B cell (primary cell): ENCODE data around the gene MOB3A. TPM values are rescaled to one million over a fixed set of nuclear protein-coding genes. Genes with fewer than 3 reads are reported as not detected.

Source experiments
- ATAC-seq: fragments of 200-7000 bp; cut with Tn5 transposase; one replicate; pipeline ENCODE4 v1.10.0; 2021; ENCODE audit warnings: low read depth, mild to moderate bottlenecking, moderate number of reproducible peaks, moderate library complexity
- CTCF ChIA-PET: fragments of 350-600 bp; sonication (Branson Sonifier 250); formaldehyde crosslinking; loops from one replicate; lab custom pipeline; 2021; ENCODE audit warnings: antibody characterized with exemption, inconsistent platforms; lab: Charles Lee
- POLR2A ChIA-PET: fragments of 350-600 bp; sonication (Branson Sonifier 250); formaldehyde crosslinking; loops from one replicate; lab custom pipeline; 2021; ENCODE audit warnings: antibody characterized with exemption; lab: Charles Lee
- DNase-seq: peaks from one replicate; pipeline ENCODE4 v3.0.0; 2013
- H2AFZ ChIP-seq: 2 replicates; pipeline ENCODE4 v1.6.1; 2012; ENCODE audit warnings: mild to moderate bottlenecking, low read depth, low read length; ENCODE audit not compliant: insufficient read depth, poor library complexity, severe bottlenecking
- H3K27ac ChIP-seq, 2 donors: 1 replicate in 1 of 2; 2 replicates in 1 of 2; pipeline ENCODE4 v1.5.1; 2012 to 2013; ENCODE audit warnings: low read length in 2 of 2, mild to moderate bottlenecking in 2 of 2, moderate library complexity in 1 of 2
- H3K27me3 ChIP-seq, 4 experiments: fragments of 200-600 bp in 1 of 4; sonication (generic) in 1 of 4; replicated peaks in 1 of 4; 1 replicate in 2 of 4; 2 replicates in 2 of 4; pipeline versions ENCODE4 v1.6.1 to v1.7.0; 2013 to 2016; ENCODE audit warnings: low read length in 3 of 4, mild to moderate bottlenecking in 2 of 4, mixed read lengths in 1 of 4, moderate library complexity in 1 of 4; ENCODE audit not compliant: insufficient read depth in 4 of 4, control insufficient read depth in 3 of 4; ENCODE audit errors: control extremely low read depth in 1 of 4
- H3K36me3 ChIP-seq, 2 experiments: replicated peaks in 1 of 2; 1 replicate in 1 of 2; 2 replicates in 1 of 2; pipeline versions ENCODE4 v1.6.1 to v1.7.1; 2013; ENCODE audit warnings: low read length in 1 of 2; ENCODE audit not compliant: insufficient read depth in 2 of 2, control insufficient read depth in 1 of 2; ENCODE audit errors: control extremely low read depth in 1 of 2, extremely low read depth in 1 of 2
- H3K4me1 ChIP-seq, 2 donors: fragments of 200-600 bp in 1 of 2; sonication (generic) in 1 of 2; 1 replicate in 1 of 2; 2 replicates in 1 of 2; pipeline versions ENCODE4 v1.5.1 to v1.6.1; 2013 to 2017; ENCODE audit warnings: low read length in 2 of 2; ENCODE audit not compliant: control insufficient read depth in 2 of 2, insufficient read depth in 2 of 2
- H3K4me2 ChIP-seq: replicated peaks from 2 replicates; pipeline ENCODE3; 2012; ENCODE audit warnings: mild to moderate bottlenecking, low read depth, low read length; ENCODE audit not compliant: poor library complexity, severe bottlenecking
- H3K4me3 ChIP-seq, 5 experiments: fragments of 200-600 bp in 1 of 5; sonication (generic) in 1 of 5; 1 replicate in 3 of 5; 2 replicates in 2 of 5; pipeline versions ENCODE4 v1.5.1 to v1.7.0; 2011 to 2016; ENCODE audit warnings: low read length in 4 of 5, mild to moderate bottlenecking in 4 of 5, low read depth in 2 of 5, control low read depth in 1 of 5, moderate library complexity in 1 of 5; ENCODE audit not compliant: insufficient read depth in 1 of 5; ENCODE audit errors: control extremely low read depth in 1 of 5, extremely low read depth in 1 of 5
- H3K79me2 ChIP-seq: fragments of 200-600 bp; sonication (generic); one replicate; pipeline ENCODE4 v1.6.0; 2016; ENCODE audit warnings: low read length; ENCODE audit not compliant: control insufficient read depth, insufficient read depth
- H3K9ac ChIP-seq: fragments of 200-600 bp; sonication (generic); 2 replicates; pipeline ENCODE4 v1.6.1; 2017; ENCODE audit warnings: mild to moderate bottlenecking, low read length, moderate library complexity
- H3K9me3 ChIP-seq, 3 donors: one replicate each; pipeline versions ENCODE4 v1.6.1 to v1.7.1; 2013; ENCODE audit warnings: low read length in 2 of 3; ENCODE audit not compliant: control insufficient read depth in 2 of 3, insufficient read depth in 1 of 3; ENCODE audit errors: control extremely low read depth in 1 of 3
- H4K20me1 ChIP-seq: 2 replicates; pipeline ENCODE4 v1.6.0; 2012; ENCODE audit warnings: mild to moderate bottlenecking, low read length; ENCODE audit not compliant: insufficient read depth, control insufficient read depth, poor library complexity, severe bottlenecking
- H3K27ac Mint-ChIP-seq: one replicate; pipeline ENCODE4 v1.8.0; 2021; ENCODE audit warnings: mixed read lengths
- H3K27me3 Mint-ChIP-seq: one replicate; pipeline ENCODE4 v1.8.0; 2021; ENCODE audit warnings: mixed read lengths
- H3K4me1 Mint-ChIP-seq: one replicate; pipeline ENCODE4 v1.8.0; 2021; ENCODE audit warnings: mixed read lengths
- H3K4me3 Mint-ChIP-seq: one replicate; pipeline ENCODE4 v1.8.0; 2021; ENCODE audit warnings: mixed read lengths
- H3K9me3 Mint-ChIP-seq: one replicate; pipeline ENCODE4 v1.8.0; 2022; ENCODE audit warnings: mixed read lengths; ENCODE audit not compliant: insufficient read depth
- EZH2 ChIP-seq: IDR thresholded peaks from 2 replicates; pipeline ENCODE4 v1.6.1; 2012; ENCODE audit warnings: borderline replicate concordance, low read depth, mild to moderate bottlenecking, moderate library complexity, low read length; ENCODE audit not compliant: insufficient read depth, poor library complexity, severe bottlenecking
- WGBS: methylation state at CpG from one replicate; pipeline ENCODE4 v1.1.5; 2013; ENCODE audit warnings: missing lambda C conversion rate; ENCODE audit not compliant: insufficient coverage; 5-methylcytosine and 5-hydroxymethylcytosine counted together
- intact Hi-C: fragments of 100-400 bp; cut with micrococcal nuclease; formaldehyde crosslinking; loops from one replicate; pipeline ENCODE4 v1.10.0; 2022
- polyA plus RNA-seq: library from polyadenylated mRNA; depleted of rRNA; stranded (reverse); fragments of >200 nt; gene quantifications from 2 replicates; pipeline ENCODE4 v1.2.3, GENCODE V29; 2012
- total RNA-seq, 2 donors: library from RNA; stranded (reverse); fragments of 120-200 nt in 1 of 2; gene quantifications; 1 replicate in 1 of 2; 2 replicates in 1 of 2; pipeline versions ENCODE4 v1.2.3 to v1.2.4, GENCODE V29; 2013 to 2022
- TF ChIP-seq, protein P1 (sequence below): fragments of 200-600 bp; IDR thresholded peaks from one replicate; pipeline ENCODE4 v1.8.0; 2022; ENCODE audit warnings: antibody characterized with exemption, mild to moderate bottlenecking

Gene MOB3A
- total and polyA plus RNA-seq, 2 donors (not counting 1 experiment from before 2014, with no cell fraction given), result 190 to 228 TPM

DNA sequence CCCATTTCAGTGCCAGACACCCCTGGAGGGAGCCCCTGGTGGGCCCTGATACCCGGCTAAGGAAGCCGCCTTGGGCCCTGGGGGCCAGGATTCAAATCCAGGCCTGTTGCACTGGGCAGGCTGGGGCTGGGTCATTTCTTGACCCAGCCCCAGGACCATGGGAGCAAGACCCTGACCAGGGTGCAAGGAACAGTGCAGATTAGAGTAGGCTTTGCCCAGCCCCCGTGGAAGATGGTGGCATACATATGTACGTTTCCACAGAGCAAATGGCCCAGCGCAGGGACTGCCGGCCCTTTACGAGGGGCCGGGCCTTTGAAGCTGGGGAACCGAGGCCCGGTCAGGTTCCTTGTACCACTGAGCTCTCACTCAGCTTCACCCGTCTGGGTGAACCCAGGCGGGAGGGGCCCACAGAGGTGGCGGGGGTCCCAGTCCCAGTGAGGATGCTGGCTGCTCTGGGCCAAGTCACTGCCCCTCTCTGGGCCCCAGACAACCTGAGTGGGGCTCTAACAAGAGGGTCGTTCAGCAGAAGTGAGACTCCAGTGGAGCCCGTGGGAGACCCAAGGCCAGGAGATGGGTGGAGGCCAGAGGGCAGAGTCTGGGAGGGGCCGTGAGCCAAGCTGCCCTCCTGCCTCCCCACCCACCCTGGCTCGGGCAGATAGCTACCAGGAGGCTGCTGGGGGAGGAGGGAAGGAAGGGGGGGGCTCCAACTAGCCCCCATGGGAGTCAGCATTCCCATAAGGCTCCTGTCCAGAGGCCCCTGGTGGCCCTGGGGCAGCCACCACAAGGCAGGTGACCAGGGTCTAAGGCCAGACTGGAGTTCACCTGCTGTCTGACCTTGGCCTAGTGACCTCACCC lies 47.8 kb downstream of the MOB3A start:
- Histone ChIP-seq H3K4me3 (peak overlapping the region in 3 of 5 experiments; percentile 93 to 98 (median 96)), H2AFZ (no peak overlapping the region), H3K4me1 (peaks cover 83 to 87% of the 10 kb centered on the region in 2 donors), H3K4me2 (peak overlapping the region; percentile 92), H3K27ac (peak overlapping the region; percentile 92 to 98), H3K79me2 (peaks cover 74% of the 10 kb centered on the region), H3K9me3 (no peaks in the 10 kb centered on the region), H4K20me1 (peaks cover 75% of the 10 kb centered on the region), H3K9ac (peak overlapping the region; percentile 78), H3K27me3 (no peaks in the 10 kb centered on the region), H3K36me3 (peaks cover 0 to 61% of the 10 kb centered on the region in 2 experiments)
- ATAC-seq, result no peak
- H3K27ac Mint-ChIP-seq, result peak overlapping the region; percentile 72
- ChIA-PET POLR2A (interaction anchor here (0.6 to 8.2 kb wide), 8 partner anchors 8 to 144 kb away, joined by 3 to 111 read pairs (median 4); partner anchors contain the start of genes ADAT3, IZUMO4, MOB3A and SCAMP4), CTCF (interaction anchor here (1.2 to 2.0 kb wide), 3 partner anchors 39 to 49 kb away, joined by 3 to 10 read pairs (median 4); partner anchors contain the start of gene IZUMO4)
- peaks cover 69% of the 10 kb centered on the region for H3K4me1 Mint-ChIP-seq
- no peak for DNase-seq
- peak overlapping the region; percentile 99 for H3K4me3 Mint-ChIP-seq
- no peaks in the 10 kb centered on the region for H3K27me3 Mint-ChIP-seq
- no peaks in the 10 kb centered on the region for H3K9me3 Mint-ChIP-seq
- WGBS, result 81% methylated on average over 14 of the region's 17 CpGs
- intact Hi-C loops, result no loop called here
- TF ChIP-seq, protein P1, sequence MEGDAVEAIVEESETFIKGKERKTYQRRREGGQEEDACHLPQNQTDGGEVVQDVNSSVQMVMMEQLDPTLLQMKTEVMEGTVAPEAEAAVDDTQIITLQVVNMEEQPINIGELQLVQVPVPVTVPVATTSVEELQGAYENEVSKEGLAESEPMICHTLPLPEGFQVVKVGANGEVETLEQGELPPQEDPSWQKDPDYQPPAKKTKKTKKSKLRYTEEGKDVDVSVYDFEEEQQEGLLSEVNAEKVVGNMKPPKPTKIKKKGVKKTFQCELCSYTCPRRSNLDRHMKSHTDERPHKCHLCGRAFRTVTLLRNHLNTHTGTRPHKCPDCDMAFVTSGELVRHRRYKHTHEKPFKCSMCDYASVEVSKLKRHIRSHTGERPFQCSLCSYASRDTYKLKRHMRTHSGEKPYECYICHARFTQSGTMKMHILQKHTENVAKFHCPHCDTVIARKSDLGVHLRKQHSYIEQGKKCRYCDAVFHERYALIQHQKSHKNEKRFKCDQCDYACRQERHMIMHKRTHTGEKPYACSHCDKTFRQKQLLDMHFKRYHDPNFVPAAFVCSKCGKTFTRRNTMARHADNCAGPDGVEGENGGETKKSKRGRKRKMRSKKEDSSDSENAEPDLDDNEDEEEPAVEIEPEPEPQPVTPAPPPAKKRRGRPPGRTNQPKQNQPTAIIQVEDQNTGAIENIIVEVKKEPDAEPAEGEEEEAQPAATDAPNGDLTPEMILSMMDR, result no peak
- TF ChIP-seq EZH2, result no peak
